GM12878 (cell line): ENCODE data around the gene TMEM150C. TPM values are rescaled to one million over a fixed set of nuclear protein-coding genes. Genes with fewer than 3 reads are reported as not detected.

Experiments used
- ATAC-seq: fragments of 200-7000 bp; cut with Tn5 transposase; 3 replicates; pipeline ENCODE4 v1.9.1; 2020; ENCODE audit warnings: mild to moderate bottlenecking, moderate library complexity
- BruUV-seq: library from RNA; stranded (reverse); fragments of 400-500 nt; replicated peaks from 2 replicates; lab custom pipeline; 2021; lab: Mats Ljungman, UMichigan
- CTCF ChIA-PET: fragments of 300-600 bp; sonication (Branson Sonifier 250); formaldehyde crosslinking; extraction: SDS; loops from one replicate; lab custom pipeline; 2021; ENCODE audit warnings: inconsistent platforms; lab: Yijun Ruan, JAX
- POLR2A ChIA-PET: fragments of 350-600 bp; formaldehyde crosslinking; extraction: SDS; loops from one replicate; lab custom pipeline; 2021; ENCODE audit warnings: inconsistent platforms; lab: Charles Lee
- RAD21 ChIA-PET: fragments of 300-600 bp; sonication (Branson Sonifier 250); formaldehyde crosslinking; loops from one replicate; lab custom pipeline; 2023; ENCODE audit warnings: antibody characterized with exemption; ENCODE audit not compliant: unreplicated experiment; lab: Charles Lee
- SMC1A ChIA-PET: fragments of 300-600 bp; sonication (Branson Sonifier 250); formaldehyde crosslinking; loops from one replicate; lab custom pipeline; 2023; ENCODE audit not compliant: unreplicated experiment, uncharacterized antibody; lab: Charles Lee
- DNase-seq: peaks from one replicate; pipeline ENCODE4 v3.0.0-alpha.2; 2011; ENCODE audit warnings: low read depth, low spot score
- FAIRE-seq: peaks from 3 replicates; lab custom pipeline; 2011; peaks lifted over from hg19 to GRCh38; lab: Jason Lieb, UNC
- H2AFZ ChIP-seq: 2 replicates; pipeline ENCODE4 v1.6.0; 2011; ENCODE audit warnings: low read depth, low read length, control low read depth; ENCODE audit not compliant: control insufficient read depth
- H3K27ac ChIP-seq: 2 replicates; pipeline ENCODE4 v1.5.1; 2011; ENCODE audit warnings: control low read depth; ENCODE audit not compliant: control insufficient read depth, insufficient read depth
- H3K27me3 ChIP-seq, 2 experiments: replicated peaks in 1 of 2; 2 replicates each; pipeline versions ENCODE4 v1.6.0 to v1.6.1; 2011; ENCODE audit warnings: low read length in 1 of 2; ENCODE audit not compliant: control insufficient read depth in 2 of 2, insufficient read depth in 2 of 2
- H3K36me3 ChIP-seq, 2 experiments: 2 replicates each; pipeline ENCODE4 v1.5.1; 2011; ENCODE audit warnings: low read length in 1 of 2; ENCODE audit not compliant: control insufficient read depth in 2 of 2, insufficient read depth in 2 of 2
- H3K4me1 ChIP-seq: 2 replicates; pipeline ENCODE4 v1.6.1; 2011; ENCODE audit warnings: mild to moderate bottlenecking, low read length, moderate library complexity, mixed read lengths; ENCODE audit not compliant: control insufficient read depth, insufficient read depth
- H3K4me2 ChIP-seq: 2 replicates; pipeline ENCODE4 v1.6.0; 2011; ENCODE audit warnings: control low read depth; ENCODE audit not compliant: control insufficient read depth, insufficient read depth
- H3K4me3 ChIP-seq: fragments of 200-600 bp; sonication (generic); 2 replicates; pipeline ENCODE4 v1.5.1; 2016
- H3K79me2 ChIP-seq: 2 replicates; pipeline ENCODE4 v1.6.0; 2011; ENCODE audit warnings: low read length; ENCODE audit not compliant: control insufficient read depth, insufficient read depth
- H3K9ac ChIP-seq: 2 replicates; pipeline ENCODE4 v1.8.0; 2011; ENCODE audit warnings: low read length, control low read depth, mixed read lengths; ENCODE audit not compliant: control insufficient read depth, insufficient read depth
- H3K9me3 ChIP-seq: replicated peaks from 3 replicates; pipeline ENCODE4 v1.5.1; 2011; ENCODE audit warnings: mild to moderate bottlenecking, low read length; ENCODE audit not compliant: control insufficient read depth, insufficient read depth
- H4K20me1 ChIP-seq: 2 replicates; pipeline ENCODE4 v1.6.0; 2011; ENCODE audit not compliant: control insufficient read depth, insufficient read depth
- ATF7 ChIP-seq: fragments of 450-650 bp; IDR thresholded peaks from 2 replicates; pipeline ENCODE4 v1.6.1; 2016; ENCODE audit warnings: low read depth, mild to moderate bottlenecking
- KLF5 ChIP-seq: fragments of 450-650 bp; IDR thresholded peaks from 2 replicates; pipeline ENCODE4 v1.6.1; 2014; ENCODE audit warnings: mild to moderate bottlenecking; ENCODE audit not compliant: partially characterized antibody
- MYB ChIP-seq: fragments of 150-350 bp; IDR thresholded peaks from 2 replicates; pipeline ENCODE4 v1.6.1; 2014; ENCODE audit warnings: mild to moderate bottlenecking, low read depth, low read length, borderline replicate concordance
- SMAD1 ChIP-seq: fragments of 450-650 bp; IDR thresholded peaks from 2 replicates; pipeline ENCODE4 v1.6.1; 2018; ENCODE audit warnings: mild to moderate bottlenecking, low read depth; ENCODE audit not compliant: partially characterized antibody
- ZBTB40 ChIP-seq: fragments of 450-650 bp; IDR thresholded peaks from 2 replicates; pipeline ENCODE4 v1.6.1; 2016; ENCODE audit warnings: mild to moderate bottlenecking, moderate library complexity, borderline replicate concordance
- ZNF384 ChIP-seq: IDR thresholded peaks from 2 replicates; pipeline ENCODE4 v1.6.1; 2012; ENCODE audit warnings: low read depth, mild to moderate bottlenecking, low read length, improper control_type of control experiment, borderline replicate concordance
- WGBS: methylation state at CpG from one replicate; pipeline ENCODE4 v1.1.6; 2016; ENCODE audit warnings: low lambda C conversion rate; ENCODE audit not compliant: insufficient replicate concordance, insufficient coverage; ENCODE audit errors: missing lambda C conversion rate; 5-methylcytosine and 5-hydroxymethylcytosine counted together
- in situ Hi-C: fragments of 300-500 bp; cut with MboI; formaldehyde crosslinking; loops from 9 replicates; pipeline ENCODE4 v1.14.3; 2018; ENCODE audit warnings: mixed read lengths
- intact Hi-C: fragments of 100-400 bp; cut with micrococcal nuclease; formaldehyde crosslinking; loops from one replicate; pipeline ENCODE4 v1.14.2; 2022; ENCODE audit not compliant: unreplicated experiment
- polyA plus RNA-seq, 11 experiments: library from polyadenylated mRNA; depleted of rRNA in 4 of 11; unstranded in 6 of 11; stranded (reverse) in 5 of 11; fragments of >200 nt; fragmentation: Nextera tagmentation in 4 of 11; fragmentation: Illumina TruSeq in 1 of 11; extraction: Ambion mirVana in 4 of 11; extraction: Trizol in 1 of 11; gene quantifications; 1 replicate in 1 of 11; 2 replicates in 10 of 11; pipeline versions ENCODE4 v1.2.1 to v1.2.3, GENCODE V29; 2011 to 2016; ENCODE audit warnings: inconsistent platforms in 2 of 11, missing spikeins in 2 of 11, low read depth in 1 of 11
- total RNA-seq, 4 experiments: library from RNA; depleted of rRNA in 3 of 4; stranded (reverse); fragments of >200 nt in 3 of 4; fragmentation: Illumina TruSeq in 1 of 4; extraction: Trizol in 1 of 4; gene quantifications; 2 replicates each; pipeline versions ENCODE4 v1.2.1 to v1.2.3, GENCODE V29; 2013 to 2021

Gene TMEM150C
- total and polyA plus RNA-seq, 10 of the 15 experiments (the other 5 are each of a cell fraction or from before 2014, with no cell fraction given), result 0.04 to 0.78 (median 0.13) TPM; not detected in 2

GRCh38 chr4:82592639-82593038 is 30.9 kb upstream of the TMEM150C start:
- no peak for ATAC-seq
- DNase-seq, result no peak
- Histone ChIP-seq H3K9ac (no peak overlapping the region), H3K4me3 (no peak overlapping the region), H3K9me3 (no peaks in the 10 kb centered on the region), H3K79me2 (no peaks in the 10 kb centered on the region), H3K4me2 (no peak overlapping the region), H3K36me3 (no peaks in the 10 kb centered on the region), H3K4me1 (no peaks in the 10 kb centered on the region), H4K20me1 (no peaks in the 10 kb centered on the region), H3K27me3 (0 out of 4 replicates have a peak, but pooled peaks cover 0 to 5% of the 10 kb centered on the region in 2 experiments), H2AFZ (no peak overlapping the region), H3K27ac (no peak overlapping the region)
- 76% methylated on average over 3 of the region's 3 CpGs for WGBS
- intact Hi-C loops (no loop called here), in situ Hi-C loops (no loop called here)
- no TSS peak for BruUV-seq
- ChIA-PET CTCF (interaction anchor here (0.6 kb wide), 1 partner anchor 200 kb away, joined by 3 read pairs; no protein-coding TSS in a partner anchor), SMC1A (interaction anchor here (0.7 kb wide), 1 partner anchor 448 kb away, joined by 3 read pairs; no protein-coding TSS in a partner anchor), RAD21 (no interaction called here), POLR2A (no interaction called here)
- no peak for TF ChIP-seq ZBTB40
- no peak for TF ChIP-seq ZNF384
- TF ChIP-seq KLF5, result no peak
- no peak for TF ChIP-seq MYB
- no peak for TF ChIP-seq ATF7
- TF ChIP-seq SMAD1, result no peak
- FAIRE-seq, result no peak
